ENCODE results near the gene ITGB5.

DNA sequence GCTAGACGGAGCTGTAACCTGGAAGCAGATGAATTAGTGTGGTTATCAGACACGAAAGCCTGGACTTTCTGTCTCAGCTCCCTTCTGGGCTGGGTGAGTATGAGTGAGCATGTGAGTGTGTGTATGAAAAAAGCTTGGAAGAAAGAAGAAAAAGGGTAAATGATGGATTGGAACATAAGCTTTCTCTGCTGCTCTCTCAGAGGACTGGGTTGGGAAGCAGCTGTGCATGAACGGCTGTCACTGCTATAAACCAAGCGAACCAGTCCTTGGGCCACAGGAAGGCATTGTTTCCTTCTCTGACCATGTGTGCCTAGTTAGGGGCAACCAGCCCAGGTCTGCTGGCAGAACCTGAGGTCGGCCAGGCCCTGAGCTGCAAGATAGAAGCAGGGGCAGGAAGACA, 119.9 kb downstream of the ITGB5 start:
- TF ChIP-seq, protein P1, sequence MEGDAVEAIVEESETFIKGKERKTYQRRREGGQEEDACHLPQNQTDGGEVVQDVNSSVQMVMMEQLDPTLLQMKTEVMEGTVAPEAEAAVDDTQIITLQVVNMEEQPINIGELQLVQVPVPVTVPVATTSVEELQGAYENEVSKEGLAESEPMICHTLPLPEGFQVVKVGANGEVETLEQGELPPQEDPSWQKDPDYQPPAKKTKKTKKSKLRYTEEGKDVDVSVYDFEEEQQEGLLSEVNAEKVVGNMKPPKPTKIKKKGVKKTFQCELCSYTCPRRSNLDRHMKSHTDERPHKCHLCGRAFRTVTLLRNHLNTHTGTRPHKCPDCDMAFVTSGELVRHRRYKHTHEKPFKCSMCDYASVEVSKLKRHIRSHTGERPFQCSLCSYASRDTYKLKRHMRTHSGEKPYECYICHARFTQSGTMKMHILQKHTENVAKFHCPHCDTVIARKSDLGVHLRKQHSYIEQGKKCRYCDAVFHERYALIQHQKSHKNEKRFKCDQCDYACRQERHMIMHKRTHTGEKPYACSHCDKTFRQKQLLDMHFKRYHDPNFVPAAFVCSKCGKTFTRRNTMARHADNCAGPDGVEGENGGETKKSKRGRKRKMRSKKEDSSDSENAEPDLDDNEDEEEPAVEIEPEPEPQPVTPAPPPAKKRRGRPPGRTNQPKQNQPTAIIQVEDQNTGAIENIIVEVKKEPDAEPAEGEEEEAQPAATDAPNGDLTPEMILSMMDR (conservative IDR thresholded peaks at IDR 0.05; ENCODE audit: low read depth, low read length): no peak
- TF ChIP-seq EZH2 (IDR thresholded peaks at IDR 0.05; ENCODE audit: low read length, unreplicated experiment) (no peak), EZH2phosphoT487 (IDR thresholded peaks at IDR 0.05; ENCODE audit: borderline replicate concordance, low read length) (no peak)
